Measurements from ENCODE around the gene NFATC1. TPM values are rescaled to one million over a fixed set of nuclear protein-coding genes. Genes with fewer than 3 reads are reported as not detected.

The NFATC1 gene
- polyA plus RNA-seq, 2 of the 4 experiments (the other 2 are of a cell fraction), result 0.52 to 1.7 TPM

DNA sequence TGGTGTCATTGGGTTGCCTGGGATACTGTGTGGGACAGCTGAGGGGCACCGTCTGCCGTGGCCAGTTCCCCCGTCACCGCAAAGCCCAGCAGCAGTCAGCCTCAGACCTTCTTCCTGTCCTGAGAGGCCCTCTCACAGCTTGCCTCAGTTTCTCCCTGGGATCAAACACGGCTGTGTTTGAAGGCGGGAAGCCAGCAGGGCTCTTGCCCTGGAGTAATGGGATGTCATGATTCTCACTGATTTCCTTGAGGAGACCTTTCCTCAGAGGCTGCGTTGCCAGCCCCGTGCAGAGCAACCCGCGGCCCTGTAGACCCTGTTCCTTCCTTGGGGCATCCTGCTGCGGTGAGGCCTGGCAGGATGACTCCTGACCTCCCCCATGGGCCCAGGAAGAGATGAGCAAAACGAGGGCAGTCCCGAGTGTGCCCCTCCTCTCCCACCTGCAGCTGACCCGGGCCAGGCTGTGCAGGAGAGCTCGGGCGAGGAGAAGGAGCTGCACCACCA is 13.9 kb upstream of the NFATC1 start:
- TF ChIP-seq HOXB13 (CRISPR knock-in tag; IDR thresholded peaks at IDR 0.05; ENCODE audit: low read depth), result no peak
- TF ChIP-seq FOXS1 (CRISPR knock-in tag; IDR thresholded peaks at IDR 0.05), result no peak
- TF ChIP-seq FOSB (CRISPR knock-in tag; IDR thresholded peaks at IDR 0.05), result no peak
- no peak for TF ChIP-seq ZSCAN20 (CRISPR knock-in tag; IDR thresholded peaks at IDR 0.05)
- no peak for TF ChIP-seq JUNB (IDR thresholded peaks at IDR 0.05)
- no peak for TF ChIP-seq SREBF2 (IDR thresholded peaks at IDR 0.05)
- no peak for TF ChIP-seq CHD2 (IDR thresholded peaks at IDR 0.05; ENCODE audit: low read length, partially characterized antibody)
- FAIRE-seq, result no peak
- ChIA-PET CTCF (interaction anchor here (1.0 to 11.7 kb wide), 10 partner anchors 8 to 272 kb away, joined by 3 to 144 read pairs (median 10); partner anchors contain the start of gene NFATC1), POLR2A (interaction anchor here (0.5 kb wide), 1 partner anchor 10 kb away, joined by 6 read pairs; no protein-coding TSS in a partner anchor)
- H3K27ac ChIP-seq, result no peak overlapping the region
- no peak overlapping the region for H3K4me2 ChIP-seq
- no peak for ATAC-seq
- H3K9me3 ChIP-seq, result no peaks in the 10 kb centered on the region
- DNase-seq (ENCODE audit: low read depth in 1 of 2, low spot score in 1 of 2), result no peak
- H3K4me1 ChIP-seq, result no peaks in the 10 kb centered on the region
- 71% methylated on average over 13 of the region's 16 CpGs for WGBS (ENCODE audit: missing lambda C conversion rate)
- no peak overlapping the region for H3K4me3 ChIP-seq

DNA sequence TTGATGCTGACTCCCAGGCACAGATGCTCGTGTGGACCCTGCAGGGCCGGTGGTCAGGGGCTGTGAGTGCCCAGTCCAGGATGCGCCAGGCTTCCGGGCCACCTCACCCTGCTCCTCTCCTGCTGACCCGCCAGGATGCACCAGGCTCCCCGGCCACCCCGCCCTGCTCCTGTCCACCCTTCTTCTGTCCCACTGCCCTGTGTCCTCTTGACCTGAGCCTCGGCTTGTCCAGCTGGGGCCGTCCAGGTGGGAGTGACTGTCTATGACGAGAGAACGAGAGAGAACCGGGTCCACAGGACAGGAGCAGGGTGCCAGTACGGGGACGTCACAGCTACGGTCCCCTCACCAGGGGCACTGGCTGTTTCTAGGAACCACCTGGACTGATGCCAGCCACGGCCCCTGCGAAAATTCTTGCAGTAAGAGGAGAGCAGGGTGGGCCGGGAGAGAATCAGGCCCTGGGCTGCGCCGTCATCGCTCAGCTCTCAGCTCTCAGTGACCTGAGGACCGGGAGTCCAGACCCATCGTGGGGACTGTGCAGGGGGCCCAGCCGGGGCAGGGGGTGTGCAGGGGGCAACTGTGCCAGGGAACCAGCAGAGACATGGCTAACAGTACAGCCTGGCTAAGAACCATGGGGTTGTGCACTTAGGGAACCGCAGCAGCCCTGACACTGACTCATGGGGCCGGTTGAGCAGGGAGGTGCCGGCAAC is 12.9 kb upstream of the NFATC1 start:
- CTCF ChIA-PET, result interaction anchor here (5.4 to 11.7 kb wide), 3 partner anchors 7 to 259 kb away, joined by 48 to 144 read pairs (median 70); no protein-coding TSS in a partner anchor

More for the DNA sequence above, 12.9 kb upstream of the NFATC1 start:
- no peak for DNase-seq (ENCODE audit: low read depth in 1 of 2, low spot score in 1 of 2)
- H3K4me1 ChIP-seq, result no peaks in the 10 kb centered on the region
- WGBS (ENCODE audit: missing lambda C conversion rate), result 78% methylated on average over 19 of the region's 27 CpGs
- no peak overlapping the region for H3K27ac ChIP-seq
- no peak for ATAC-seq
- FAIRE-seq, result no peak
- no peak overlapping the region for H3K4me3 ChIP-seq
- POLR2A ChIA-PET, result no interaction called here
- TF ChIP-seq RFX5 (IDR thresholded peaks at IDR 0.05) (no peak), HOXA7 (CRISPR knock-in tag; IDR thresholded peaks at IDR 0.05) (no peak), MAX (IDR thresholded peaks at IDR 0.05) (no peak), HOXB13 (CRISPR knock-in tag; IDR thresholded peaks at IDR 0.05; ENCODE audit: low read depth) (no peak), RARB (CRISPR knock-in tag; IDR thresholded peaks at IDR 0.05) (no peak), PHF8 (IDR thresholded peaks at IDR 0.05; ENCODE audit: borderline replicate concordance, low read depth) (no peak), CEBPB (IDR thresholded peaks at IDR 0.05) (no peak), GATA3 (IDR thresholded peaks at IDR 0.05; ENCODE audit: borderline replicate concordance) (no peak), BCL3 (IDR thresholded peaks at IDR 0.05) (no peak), HMGXB4 (CRISPR knock-in tag; IDR thresholded peaks at IDR 0.05; ENCODE audit: borderline replicate concordance) (no peak), ZC3H11A (IDR thresholded peaks at IDR 0.05) (no peak), FOSB (CRISPR knock-in tag; IDR thresholded peaks at IDR 0.05) (no peak), PBX3 (IDR thresholded peaks at IDR 0.05) (no peak), RCOR1 (IDR thresholded peaks at IDR 0.05; ENCODE audit: low read depth, low read length) (no peak), REST (IDR thresholded peaks at IDR 0.05) (no peak), JUNB (IDR thresholded peaks at IDR 0.05) (no peak), CHD4 (IDR thresholded peaks at IDR 0.05; ENCODE audit: borderline replicate concordance) (no peak)
- TF ChIP-seq, protein P1, sequence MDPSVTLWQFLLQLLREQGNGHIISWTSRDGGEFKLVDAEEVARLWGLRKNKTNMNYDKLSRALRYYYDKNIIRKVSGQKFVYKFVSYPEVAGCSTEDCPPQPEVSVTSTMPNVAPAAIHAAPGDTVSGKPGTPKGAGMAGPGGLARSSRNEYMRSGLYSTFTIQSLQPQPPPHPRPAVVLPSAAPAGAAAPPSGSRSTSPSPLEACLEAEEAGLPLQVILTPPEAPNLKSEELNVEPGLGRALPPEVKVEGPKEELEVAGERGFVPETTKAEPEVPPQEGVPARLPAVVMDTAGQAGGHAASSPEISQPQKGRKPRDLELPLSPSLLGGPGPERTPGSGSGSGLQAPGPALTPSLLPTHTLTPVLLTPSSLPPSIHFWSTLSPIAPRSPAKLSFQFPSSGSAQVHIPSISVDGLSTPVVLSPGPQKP (IDR thresholded peaks at IDR 0.05; ENCODE audit: low read depth, low read length), result no peak
- H3K9me3 ChIP-seq, result no peaks in the 10 kb centered on the region
- no peak overlapping the region for H3K4me2 ChIP-seq
